Neural cell (in vitro differentiated cells): ENCODE measurements around the gene CRTC3.

Experiments used
- EP300 ChIP-seq: fragments of 450-650 bp; conservative IDR thresholded peaks from 2 replicates; pipeline ENCODE4 v1.6.1; 2014; ENCODE audit warnings: antibody characterized with exemption, mild to moderate bottlenecking, moderate library complexity; ENCODE audit not compliant: poor library complexity, severe bottlenecking
- EZH2 ChIP-seq: fragments of 200-600, 300-800 bp; shearing (Covaris generic), sonication (generic); IDR thresholded peaks from 2 replicates; pipeline ENCODE4 v1.6.1; 2014; ENCODE audit warnings: antibody characterized with exemption, low read length, borderline replicate concordance, mild to moderate bottlenecking; ENCODE audit not compliant: insufficient read depth, poor library complexity, severe bottlenecking
- POLR2AphosphoS5 ChIP-seq: IDR thresholded peaks from 2 replicates; pipeline ENCODE4 v1.6.1; 2012
- RAD21 ChIP-seq: fragments of 450-650 bp; conservative IDR thresholded peaks from 2 replicates; pipeline ENCODE4 v1.6.1; 2014; ENCODE audit warnings: antibody characterized with exemption, mild to moderate bottlenecking, moderate library complexity
- TF ChIP-seq, protein P1 (sequence below): fragments of 450-650 bp; IDR thresholded peaks from 2 replicates; pipeline ENCODE4 v1.5.1; 2014; ENCODE audit warnings: antibody characterized with exemption, mild to moderate bottlenecking, moderate library complexity; ENCODE audit not compliant: poor library complexity, severe bottlenecking
- TF ChIP-seq, protein P2 (sequence below): IDR thresholded peaks from 2 replicates; pipeline ENCODE4 v1.6.1; 2012; ENCODE audit warnings: borderline replicate concordance

DNA sequence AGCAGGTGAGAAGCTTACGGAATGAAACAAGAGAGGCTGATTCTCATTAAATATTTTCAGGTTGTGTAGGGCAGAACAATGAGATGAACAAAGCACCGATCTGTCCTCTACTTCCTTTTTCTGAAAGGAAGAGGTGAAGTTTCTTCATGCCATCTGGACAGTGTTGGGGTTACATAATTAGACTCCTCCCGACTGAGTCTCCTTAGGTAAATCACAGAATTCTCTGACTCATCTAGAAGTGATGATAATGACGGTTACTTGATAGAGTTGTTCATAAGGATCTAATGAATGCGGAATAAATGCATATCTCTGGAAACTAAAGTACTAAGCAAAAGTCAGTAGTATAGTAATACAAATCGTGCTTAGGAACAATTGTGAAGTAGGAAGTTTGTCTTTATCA lies 21.2 kb downstream of the CRTC3 start:
- TF ChIP-seq, protein P1, sequence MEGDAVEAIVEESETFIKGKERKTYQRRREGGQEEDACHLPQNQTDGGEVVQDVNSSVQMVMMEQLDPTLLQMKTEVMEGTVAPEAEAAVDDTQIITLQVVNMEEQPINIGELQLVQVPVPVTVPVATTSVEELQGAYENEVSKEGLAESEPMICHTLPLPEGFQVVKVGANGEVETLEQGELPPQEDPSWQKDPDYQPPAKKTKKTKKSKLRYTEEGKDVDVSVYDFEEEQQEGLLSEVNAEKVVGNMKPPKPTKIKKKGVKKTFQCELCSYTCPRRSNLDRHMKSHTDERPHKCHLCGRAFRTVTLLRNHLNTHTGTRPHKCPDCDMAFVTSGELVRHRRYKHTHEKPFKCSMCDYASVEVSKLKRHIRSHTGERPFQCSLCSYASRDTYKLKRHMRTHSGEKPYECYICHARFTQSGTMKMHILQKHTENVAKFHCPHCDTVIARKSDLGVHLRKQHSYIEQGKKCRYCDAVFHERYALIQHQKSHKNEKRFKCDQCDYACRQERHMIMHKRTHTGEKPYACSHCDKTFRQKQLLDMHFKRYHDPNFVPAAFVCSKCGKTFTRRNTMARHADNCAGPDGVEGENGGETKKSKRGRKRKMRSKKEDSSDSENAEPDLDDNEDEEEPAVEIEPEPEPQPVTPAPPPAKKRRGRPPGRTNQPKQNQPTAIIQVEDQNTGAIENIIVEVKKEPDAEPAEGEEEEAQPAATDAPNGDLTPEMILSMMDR: no peak
- TF ChIP-seq EZH2 (no peak), RAD21 (no peak), EP300 (no peak), POLR2AphosphoS5 (no peak)
- TF ChIP-seq, protein P2, sequence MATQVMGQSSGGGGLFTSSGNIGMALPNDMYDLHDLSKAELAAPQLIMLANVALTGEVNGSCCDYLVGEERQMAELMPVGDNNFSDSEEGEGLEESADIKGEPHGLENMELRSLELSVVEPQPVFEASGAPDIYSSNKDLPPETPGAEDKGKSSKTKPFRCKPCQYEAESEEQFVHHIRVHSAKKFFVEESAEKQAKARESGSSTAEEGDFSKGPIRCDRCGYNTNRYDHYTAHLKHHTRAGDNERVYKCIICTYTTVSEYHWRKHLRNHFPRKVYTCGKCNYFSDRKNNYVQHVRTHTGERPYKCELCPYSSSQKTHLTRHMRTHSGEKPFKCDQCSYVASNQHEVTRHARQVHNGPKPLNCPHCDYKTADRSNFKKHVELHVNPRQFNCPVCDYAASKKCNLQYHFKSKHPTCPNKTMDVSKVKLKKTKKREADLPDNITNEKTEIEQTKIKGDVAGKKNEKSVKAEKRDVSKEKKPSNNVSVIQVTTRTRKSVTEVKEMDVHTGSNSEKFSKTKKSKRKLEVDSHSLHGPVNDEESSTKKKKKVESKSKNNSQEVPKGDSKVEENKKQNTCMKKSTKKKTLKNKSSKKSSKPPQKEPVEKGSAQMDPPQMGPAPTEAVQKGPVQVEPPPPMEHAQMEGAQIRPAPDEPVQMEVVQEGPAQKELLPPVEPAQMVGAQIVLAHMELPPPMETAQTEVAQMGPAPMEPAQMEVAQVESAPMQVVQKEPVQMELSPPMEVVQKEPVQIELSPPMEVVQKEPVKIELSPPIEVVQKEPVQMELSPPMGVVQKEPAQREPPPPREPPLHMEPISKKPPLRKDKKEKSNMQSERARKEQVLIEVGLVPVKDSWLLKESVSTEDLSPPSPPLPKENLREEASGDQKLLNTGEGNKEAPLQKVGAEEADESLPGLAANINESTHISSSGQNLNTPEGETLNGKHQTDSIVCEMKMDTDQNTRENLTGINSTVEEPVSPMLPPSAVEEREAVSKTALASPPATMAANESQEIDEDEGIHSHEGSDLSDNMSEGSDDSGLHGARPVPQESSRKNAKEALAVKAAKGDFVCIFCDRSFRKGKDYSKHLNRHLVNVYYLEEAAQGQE: no peak
